Lower leg skin (tissue), 4 donors: ENCODE data around the gene ALOX5. TPM values are rescaled to one million over a fixed set of nuclear protein-coding genes. Genes with fewer than 3 reads are reported as not detected.

Source experiments
- DNase-seq, 2 donors: peaks; one replicate each; pipeline ENCODE4 v3.0.0-alpha.2; 2019; ENCODE audit warnings: low spot score in 2 of 2
- H3K4me3 ChIP-seq: fragments of 200-600 bp; sonication (generic); 2 replicates; pipeline ENCODE4 v1.5.1; 2017; ENCODE audit warnings: mild to moderate bottlenecking, low read depth; ENCODE audit not compliant: poor library complexity, severe bottlenecking
- POLR2A ChIP-seq, 2 donors: fragments of 450-650 bp; IDR thresholded peaks; one replicate each; pipeline ENCODE4 v1.6.1; 2016 to 2017; ENCODE audit warnings: antibody characterized with exemption in 2 of 2, mild to moderate bottlenecking in 1 of 2, moderate library complexity in 1 of 2
- WGBS, 2 donors: methylation state at CpG; one replicate each; pipeline ENCODE4 v1.1.5; 2018; 5-methylcytosine and 5-hydroxymethylcytosine counted together
- intact Hi-C: fragments of 100-400 bp; cut with DNase I; formaldehyde crosslinking; loops from one replicate; pipeline ENCODE4 v1.15.0; 2023; ENCODE audit warnings: low total_unique reads
- total RNA-seq, 4 donors: library from RNA; depleted of rRNA; stranded (reverse); fragments of >200 nt; gene quantifications; one replicate each; pipeline ENCODE4 v1.1.0, GENCODE V29; 2016
- TF ChIP-seq, protein P1 (sequence below), 3 donors: fragments of 450-650 bp; IDR thresholded peaks; one replicate each; pipeline ENCODE4 v1.5.1; 2016; ENCODE audit warnings: antibody characterized with exemption in 3 of 3, mild to moderate bottlenecking in 3 of 3, moderate library complexity in 2 of 3

Gene ALOX5
- total RNA-seq, 4 donors from 2014 or later, result 7.4 to 16.0 (median 11.9) TPM

DNA sequence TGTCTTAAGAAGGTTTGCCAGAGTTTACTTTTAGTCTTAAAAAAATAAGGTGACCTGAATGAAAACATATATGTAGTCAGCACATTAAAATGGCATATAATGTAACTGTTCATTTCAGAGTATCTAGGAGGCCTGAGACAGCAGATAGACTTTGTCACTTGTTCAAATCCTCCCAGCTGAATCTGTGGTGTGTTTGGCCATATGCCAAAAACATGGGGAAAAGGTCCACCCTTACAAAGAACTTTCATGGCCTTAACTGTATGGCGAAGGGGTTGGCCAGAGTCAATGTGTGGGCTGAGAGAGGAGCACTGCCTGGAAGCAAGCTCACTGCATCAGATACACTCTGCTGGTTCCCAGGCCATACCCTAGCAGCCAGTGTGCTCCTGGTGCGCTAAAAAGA lies 113.7 kb downstream of the ALOX5 start:
- no peak for DNase-seq
- 97 to 100% methylated on average over 2 of the region's 2 CpGs for WGBS, 2 donors
- intact Hi-C loops, result no loop called here
- no peak overlapping the region for H3K4me3 ChIP-seq
- TF ChIP-seq POLR2A (IDR thresholded peaks at IDR 0.05), result no peak
- TF ChIP-seq, protein P1, sequence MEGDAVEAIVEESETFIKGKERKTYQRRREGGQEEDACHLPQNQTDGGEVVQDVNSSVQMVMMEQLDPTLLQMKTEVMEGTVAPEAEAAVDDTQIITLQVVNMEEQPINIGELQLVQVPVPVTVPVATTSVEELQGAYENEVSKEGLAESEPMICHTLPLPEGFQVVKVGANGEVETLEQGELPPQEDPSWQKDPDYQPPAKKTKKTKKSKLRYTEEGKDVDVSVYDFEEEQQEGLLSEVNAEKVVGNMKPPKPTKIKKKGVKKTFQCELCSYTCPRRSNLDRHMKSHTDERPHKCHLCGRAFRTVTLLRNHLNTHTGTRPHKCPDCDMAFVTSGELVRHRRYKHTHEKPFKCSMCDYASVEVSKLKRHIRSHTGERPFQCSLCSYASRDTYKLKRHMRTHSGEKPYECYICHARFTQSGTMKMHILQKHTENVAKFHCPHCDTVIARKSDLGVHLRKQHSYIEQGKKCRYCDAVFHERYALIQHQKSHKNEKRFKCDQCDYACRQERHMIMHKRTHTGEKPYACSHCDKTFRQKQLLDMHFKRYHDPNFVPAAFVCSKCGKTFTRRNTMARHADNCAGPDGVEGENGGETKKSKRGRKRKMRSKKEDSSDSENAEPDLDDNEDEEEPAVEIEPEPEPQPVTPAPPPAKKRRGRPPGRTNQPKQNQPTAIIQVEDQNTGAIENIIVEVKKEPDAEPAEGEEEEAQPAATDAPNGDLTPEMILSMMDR (IDR thresholded peaks at IDR 0.05), result no peak

DNA sequence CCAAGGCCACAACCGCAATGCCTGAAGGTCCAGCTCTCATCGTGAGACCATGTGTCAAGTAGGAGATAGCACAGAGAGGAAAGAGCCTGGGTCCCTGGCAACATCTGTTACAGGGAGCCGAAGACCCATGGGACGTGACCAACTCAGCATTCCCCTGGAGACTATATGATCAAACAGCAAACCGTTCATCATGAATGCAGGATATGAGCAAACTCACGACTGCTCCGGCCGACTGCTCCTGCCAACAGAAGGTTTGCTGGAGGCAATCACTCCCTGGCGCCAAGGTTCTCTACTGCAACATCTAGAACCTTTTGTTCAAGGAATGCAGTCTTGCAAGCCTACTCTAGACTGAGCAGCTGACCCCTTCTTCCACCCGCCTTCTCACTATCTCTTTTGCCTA lies 114.3 kb downstream of the ALOX5 start:
- WGBS, 2 donors, result 93 to 94% methylated on average over 10 of the region's 10 CpGs
- DNase-seq, result no peak
- H3K4me3 ChIP-seq, result no peak overlapping the region
- intact Hi-C loops, result no loop called here
- no peak for TF ChIP-seq POLR2A (IDR thresholded peaks at IDR 0.05)
- TF ChIP-seq, protein P1 (IDR thresholded peaks at IDR 0.05), result no peak

DNA sequence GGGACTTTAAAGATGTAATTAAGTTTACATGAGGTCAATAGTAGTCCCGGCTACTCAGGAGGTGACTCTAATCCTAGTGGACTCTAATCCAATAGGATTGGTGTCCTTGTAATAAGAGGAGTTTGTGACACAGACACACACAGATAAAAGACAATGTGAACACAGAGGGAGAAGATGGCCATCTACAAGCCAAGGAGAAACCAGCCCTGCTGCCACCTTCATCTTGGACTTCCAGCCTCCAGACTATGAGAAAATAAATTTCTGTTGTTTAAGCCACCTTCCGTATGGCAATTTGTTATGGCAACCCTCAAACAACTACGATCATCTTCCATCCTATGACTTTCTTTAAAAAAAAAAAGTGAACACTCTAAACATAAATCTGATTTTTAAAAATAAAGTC lies 116.3 kb downstream of the ALOX5 start:
- H3K4me3 ChIP-seq, result no peak overlapping the region
- intact Hi-C loops, result no loop called here
- no peak for DNase-seq
- WGBS, 2 donors, result 97 to 98% methylated on average over 3 of the region's 3 CpGs
- no peak for TF ChIP-seq POLR2A (IDR thresholded peaks at IDR 0.05)
- TF ChIP-seq, protein P1 (IDR thresholded peaks at IDR 0.05), result no peak

DNA sequence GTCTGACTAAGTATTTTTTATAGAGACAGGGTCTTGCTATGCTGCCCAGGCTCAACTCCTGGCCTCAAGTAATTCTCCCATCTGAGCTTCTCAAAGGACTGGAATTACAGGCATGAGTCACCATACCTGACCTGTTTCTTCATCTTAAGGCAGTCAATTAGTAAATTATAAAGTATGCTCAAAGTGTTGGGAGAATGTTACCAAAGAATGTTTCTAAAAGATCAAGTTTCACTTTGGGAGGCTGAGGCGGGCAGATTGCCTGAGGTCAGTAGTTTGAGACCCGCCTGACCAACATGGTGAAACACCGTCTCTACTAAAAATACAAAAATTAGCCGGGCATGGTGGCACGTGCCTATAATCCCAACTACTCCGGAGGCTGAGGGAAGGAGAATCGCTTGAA lies 117.0 kb downstream of the ALOX5 start:
- no peak overlapping the region for H3K4me3 ChIP-seq
- no peak for DNase-seq
- TF ChIP-seq, protein P1 (IDR thresholded peaks at IDR 0.05), result no peak
- no peak for TF ChIP-seq POLR2A (IDR thresholded peaks at IDR 0.05)
- intact Hi-C loops, result no loop called here
- 84 to 85% methylated on average over 7 of the region's 7 CpGs for WGBS, 2 donors

Other genes starting within 250 kb of the ALOX5 start
- under 1 TPM in 1 of 4 donors, not detected in 3; 0.10 TPM for gene OR13A1, start 58.6 kb upstream of the ALOX5 start, total RNA-seq